ENCODE measurements around the gene KRT24.

Gene KRT24

DNA sequence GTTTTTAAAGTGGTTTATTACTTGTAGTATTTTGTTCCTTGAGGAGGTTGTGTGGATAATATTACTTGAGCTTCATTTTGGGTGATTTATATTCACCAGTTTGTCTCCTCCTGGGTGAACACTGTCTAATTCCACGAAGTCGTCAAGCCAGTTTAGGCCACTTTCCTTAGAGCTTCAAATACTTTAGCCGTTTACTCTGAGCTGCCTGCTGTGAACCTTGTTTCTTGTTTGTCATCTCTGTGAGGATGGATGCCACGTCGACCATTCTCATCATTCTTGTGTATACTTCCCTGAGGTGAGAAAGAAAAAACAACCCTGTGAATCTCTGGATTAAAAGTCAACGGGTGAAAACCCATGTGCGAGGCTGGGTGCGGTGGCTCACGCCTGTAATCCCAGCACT lies 9.0 kb downstream of the KRT24 start:
- in situ Hi-C loops (cut with HindIII; ENCODE audit: low pct_ligation_motif_present, low sequenced_read_pairs) = no loop called here
- Histone ChIP-seq H3K27ac (no peak overlapping the region), H3K27me3 (replicated peaks) (peaks cover 14% of the 10 kb centered on the region), H3K4me3 (ENCODE audit: low read depth, low read length) (no peak overlapping the region), H3K36me3 (replicated peaks) (no peaks in the 10 kb centered on the region)
- no peak for DNase-seq
- TF ChIP-seq CTCF (IDR thresholded peaks at IDR 0.05; ENCODE audit: low read depth, low read length, missing control alignments) = no peak

GRCh38 chr17:40687106-40687505 lies 16.4 kb downstream of the KRT24 start:
- in situ Hi-C loops (cut with HindIII; ENCODE audit: low pct_ligation_motif_present, low sequenced_read_pairs) = no loop called here
- no peaks in the 10 kb centered on the region for H3K36me3 ChIP-seq (replicated peaks)

GRCh38 chr17:40686192-40686591 lies 17.4 kb downstream of the KRT24 start:
- H3K36me3 ChIP-seq (replicated peaks) = no peaks in the 10 kb centered on the region
- TF ChIP-seq CTCF (IDR thresholded peaks at IDR 0.05; ENCODE audit: low read depth, low read length, missing control alignments) = no peak
- DNase-seq = no peak

More at GRCh38 chr17:40687106-40687505, 16.4 kb downstream of the KRT24 start:
- H3K27ac ChIP-seq = no peak overlapping the region
- no peak overlapping the region for H3K4me3 ChIP-seq (ENCODE audit: low read depth, low read length)
- H3K27me3 ChIP-seq (replicated peaks) = peaks cover 8% of the 10 kb centered on the region
- no peak for TF ChIP-seq CTCF (IDR thresholded peaks at IDR 0.05; ENCODE audit: low read depth, low read length, missing control alignments)
- no peak for DNase-seq

DNA sequence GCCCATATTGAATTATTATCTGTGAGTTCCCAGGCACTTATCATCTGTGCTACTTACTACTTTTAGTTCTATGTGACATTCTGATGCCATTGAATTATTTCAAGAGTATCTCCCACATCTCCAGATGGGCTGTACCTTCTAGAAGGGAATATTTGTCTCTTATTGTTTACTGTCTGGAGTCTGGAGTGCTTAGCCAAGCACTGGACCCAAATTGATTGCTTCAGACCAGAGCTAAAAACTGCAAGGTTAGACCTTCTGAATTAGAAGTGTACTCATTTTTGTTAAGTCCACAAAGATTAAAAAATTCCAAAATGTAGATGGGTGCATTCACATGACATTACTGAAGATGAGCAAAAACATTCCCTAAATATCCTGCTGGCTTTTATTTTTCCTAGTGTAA lies 22.6 kb downstream of the KRT24 start:
- no peaks in the 10 kb centered on the region for H3K36me3 ChIP-seq (replicated peaks)
- in situ Hi-C loops (cut with HindIII; ENCODE audit: low pct_ligation_motif_present, low sequenced_read_pairs) = no loop called here
- no peak overlapping the region for H3K27ac ChIP-seq
- peaks cover 5% of the 10 kb centered on the region for H3K27me3 ChIP-seq (replicated peaks)
- DNase-seq = no peak
- TF ChIP-seq CTCF (IDR thresholded peaks at IDR 0.05; ENCODE audit: low read depth, low read length, missing control alignments) = no peak
- H3K4me3 ChIP-seq (ENCODE audit: low read depth, low read length) = no peak overlapping the region

More at GRCh38 chr17:40686192-40686591, 17.4 kb downstream of the KRT24 start:
- H3K27me3 ChIP-seq (replicated peaks) = peaks cover 5% of the 10 kb centered on the region
- H3K27ac ChIP-seq = no peak overlapping the region
- in situ Hi-C loops (cut with HindIII; ENCODE audit: low pct_ligation_motif_present, low sequenced_read_pairs) = no loop called here
- H3K4me3 ChIP-seq (ENCODE audit: low read depth, low read length) = no peak overlapping the region

- in situ Hi-C loops (cut with HindIII; ENCODE audit: low pct_ligation_motif_present, low sequenced_read_pairs) = no loop called here
- TF ChIP-seq CTCF (IDR thresholded peaks at IDR 0.05; ENCODE audit: low read depth, low read length, missing control alignments) = no peak
- no peaks in the 10 kb centered on the region for H3K36me3 ChIP-seq (replicated peaks)
Observed at GRCh38 chr17:40679523-40679907, 24.0 kb downstream of the KRT24 start.

DNA sequence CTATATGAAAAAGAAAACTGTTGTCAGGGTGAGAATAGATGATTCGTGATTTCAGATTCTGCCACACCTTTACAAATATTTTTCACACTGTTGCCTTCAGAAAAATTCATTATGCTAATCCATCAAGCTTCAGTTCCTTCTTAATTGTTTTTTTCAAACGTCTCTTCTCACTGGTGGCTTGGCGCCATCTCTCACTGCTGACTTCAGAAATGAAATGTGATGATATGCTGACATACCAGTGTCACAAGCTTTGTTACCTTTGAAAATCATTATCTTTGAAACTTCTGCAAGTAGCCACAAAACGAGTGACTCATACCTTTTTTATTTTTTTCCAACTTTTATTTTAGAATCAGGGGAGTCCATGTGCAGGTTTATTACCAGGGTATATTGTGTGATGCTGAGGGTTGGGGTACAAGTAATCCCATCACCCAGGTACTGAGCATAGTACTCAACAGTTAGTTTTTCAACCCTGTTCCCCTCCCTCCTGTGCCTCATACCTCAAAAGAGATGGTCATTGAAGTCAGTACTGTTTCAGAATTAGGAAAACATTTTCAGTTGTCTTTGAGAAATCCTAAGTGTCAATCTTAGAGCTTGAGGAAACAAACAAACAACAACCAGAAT lies 24.5 kb downstream of the KRT24 start:
- H3K27ac ChIP-seq = no peak overlapping the region
- DNase-seq = no peak
- H3K4me3 ChIP-seq (ENCODE audit: low read depth, low read length) = no peak overlapping the region
- peaks cover 15% of the 10 kb centered on the region for H3K27me3 ChIP-seq (replicated peaks)
- no peak for TF ChIP-seq CTCF (IDR thresholded peaks at IDR 0.05; ENCODE audit: low read depth, low read length, missing control alignments)
- H3K36me3 ChIP-seq (replicated peaks) = no peaks in the 10 kb centered on the region
- in situ Hi-C loops (cut with HindIII; ENCODE audit: low pct_ligation_motif_present, low sequenced_read_pairs) = no loop called here

More at GRCh38 chr17:40679523-40679907, 24.0 kb downstream of the KRT24 start:
- Histone ChIP-seq H3K27me3 (replicated peaks) (peaks cover 15% of the 10 kb centered on the region), H3K27ac (no peak overlapping the region), H3K4me3 (ENCODE audit: low read depth, low read length) (no peak overlapping the region)
- DNase-seq = no peak

Data from brain microvascular endothelial cell (primary cell).